ENCODE measurements around the gene SYNJ2. TPM values are rescaled to one million over a fixed set of nuclear protein-coding genes. Genes with fewer than 3 reads are reported as not detected.

SYNJ2 gene
- total and polyA plus RNA-seq, 3 donors from 2014 or later: 5.8 to 17.7 (median 7.6) TPM

GRCh38 chr6:158061709-158062461, 80.2 kb downstream of the SYNJ2 start:
- Histone ChIP-seq H3K36me3 (ENCODE audit: low read depth, missing control alignments) (no peaks in the 10 kb centered on the region), H3K27me3 (no peaks in the 10 kb centered on the region), H3K9me3 (no peaks in the 10 kb centered on the region), H3K27ac (no peak overlapping the region), H3K4me3 (no peak overlapping the region), H3K4me1 (peaks cover 7% of the 10 kb centered on the region)
- 95 to 96% methylated on average over 23 to 29 of the region's 29 CpGs for WGBS, 2 donors
- TF ChIP-seq CTCF (IDR thresholded peaks at IDR 0.05): no peak
- TF ChIP-seq POLR2A (IDR thresholded peaks at IDR 0.05): no peak
- intact Hi-C loops (cut with DNase I; ENCODE audit: low total_unique reads): loop anchor here (10.0 kb wide), 1 partner anchor 77 kb away; the partner anchor contains the start of gene SYNJ2
- no peak for DNase-seq

GRCh38 chr6:158063736-158064135, 82.1 kb downstream of the SYNJ2 start:
- intact Hi-C loops (cut with DNase I; ENCODE audit: low total_unique reads): loop anchor here (10.0 kb wide), 1 partner anchor 79 kb away; the partner anchor contains the start of gene SYNJ2
- H3K4me3 ChIP-seq: no peak overlapping the region
- no peak for DNase-seq
- H3K27me3 ChIP-seq: no peaks in the 10 kb centered on the region
- TF ChIP-seq POLR2A (IDR thresholded peaks at IDR 0.05): no peak
- TF ChIP-seq CTCF (IDR thresholded peaks at IDR 0.05): no peak
- peaks cover 7% of the 10 kb centered on the region for H3K4me1 ChIP-seq
- no peak overlapping the region for H3K27ac ChIP-seq
- H3K9me3 ChIP-seq: no peaks in the 10 kb centered on the region
- no peaks in the 10 kb centered on the region for H3K36me3 ChIP-seq (ENCODE audit: low read depth, missing control alignments)
- 98 to 99% methylated on average over 11 of the region's 11 CpGs for WGBS, 2 donors

- intact Hi-C loops (cut with DNase I; ENCODE audit: low total_unique reads): loop anchor here (10.0 kb wide), 1 partner anchor 80 kb away; the partner anchor contains the start of gene SYNJ2
- 86 to 91% methylated on average over 10 to 24 of the region's 24 CpGs for WGBS, 2 donors
- no peak for TF ChIP-seq POLR2A (IDR thresholded peaks at IDR 0.05)
- TF ChIP-seq CTCF (IDR thresholded peaks at IDR 0.05): no peak
- Histone ChIP-seq H3K36me3 (ENCODE audit: low read depth, missing control alignments) (no peaks in the 10 kb centered on the region), H3K4me3 (no peak overlapping the region), H3K27ac (no peak overlapping the region), H3K27me3 (no peaks in the 10 kb centered on the region), H3K9me3 (no peaks in the 10 kb centered on the region), H3K4me1 (peaks cover 7% of the 10 kb centered on the region)
- no peak for DNase-seq
Observed at GRCh38 chr6:158064725-158065251, 83.1 kb downstream of the SYNJ2 start.

GRCh38 chr6:158066136-158066781, 84.6 kb downstream of the SYNJ2 start:
- Histone ChIP-seq H3K36me3 (ENCODE audit: low read depth, missing control alignments) (no peaks in the 10 kb centered on the region), H3K27me3 (no peaks in the 10 kb centered on the region), H3K9me3 (no peaks in the 10 kb centered on the region), H3K4me1 (no peaks in the 10 kb centered on the region), H3K4me3 (no peak overlapping the region), H3K27ac (no peak overlapping the region)
- WGBS, 2 donors: 94% methylated on average over 22 to 23 of the region's 23 CpGs
- DNase-seq: no peak
- intact Hi-C loops (cut with DNase I; ENCODE audit: low total_unique reads): loop anchor here (10.0 kb wide), 1 partner anchor 81 kb away; the partner anchor contains the start of gene SYNJ2
- no peak for TF ChIP-seq CTCF (IDR thresholded peaks at IDR 0.05)
- TF ChIP-seq POLR2A (IDR thresholded peaks at IDR 0.05): no peak
